OCI-LY7 (cell line): ENCODE results near the gene MEIS2. TPM values are rescaled to one million over a fixed set of nuclear protein-coding genes. Genes with fewer than 3 reads are reported as not detected.

Experiments
- BruUV-seq: library from RNA; stranded (reverse); fragments of 400-500 nt; replicated peaks from 2 replicates; lab custom pipeline; 2021; lab: Mats Ljungman, UMichigan
- CTCF ChIA-PET: fragments of 300-600 bp; sonication (Branson Sonifier 250); formaldehyde crosslinking; loops from one replicate; lab custom pipeline; 2022; ENCODE audit warnings: antibody characterized with exemption; ENCODE audit not compliant: unreplicated experiment; lab: Charles Lee
- POLR2A ChIA-PET: fragments of 300-600 bp; sonication (Branson Sonifier 250); formaldehyde crosslinking; loops from one replicate; lab custom pipeline; 2022; ENCODE audit warnings: antibody characterized with exemption; lab: Charles Lee
- DNase-seq: peaks from one replicate; pipeline ENCODE4 v3.0.0-alpha.2; 2015; ENCODE audit warnings: low spot score
- H2AFZ ChIP-seq: fragments of 200-600 bp; sonication (generic), shearing (Covaris generic); 2 replicates; pipeline ENCODE4 v1.6.1; 2014; ENCODE audit warnings: mild to moderate bottlenecking, antibody characterized with exemption, low read length, moderate library complexity
- H3K27ac ChIP-seq: fragments of 200-600 bp; sonication (generic); 2 replicates; pipeline ENCODE4 v1.5.1; 2014; ENCODE audit warnings: mixed run types, low read depth, mild to moderate bottlenecking, moderate library complexity, low read length, inconsistent platforms; ENCODE audit not compliant: poor library complexity, severe bottlenecking
- H3K36me3 ChIP-seq: fragments of 200-600 bp; sonication (generic); 2 replicates; pipeline ENCODE4 v1.6.1; 2014; ENCODE audit warnings: mild to moderate bottlenecking, antibody characterized with exemption, low read length, moderate library complexity, mixed read lengths; ENCODE audit not compliant: insufficient read depth
- H3K4me1 ChIP-seq: fragments of 200-600 bp; sonication (generic); 2 replicates; pipeline ENCODE4 v1.5.1; 2014; ENCODE audit warnings: mild to moderate bottlenecking, low read length; ENCODE audit not compliant: insufficient read depth, poor library complexity, severe bottlenecking
- H3K4me2 ChIP-seq: fragments of 200-600 bp; sonication (generic); 2 replicates; pipeline ENCODE4 v1.6.1; 2014; ENCODE audit warnings: mild to moderate bottlenecking, low read length
- H3K4me3 ChIP-seq: fragments of 200-600 bp; sonication (generic); 2 replicates; pipeline ENCODE4 v1.5.1; 2014; ENCODE audit warnings: mild to moderate bottlenecking, low read depth, low read length; ENCODE audit not compliant: poor library complexity, severe bottlenecking
- H3K79me2 ChIP-seq: fragments of 200-600 bp; sonication (generic); 2 replicates; pipeline ENCODE4 v1.6.1; 2016; ENCODE audit warnings: low read depth, mild to moderate bottlenecking, low read length, moderate library complexity, mixed read lengths; ENCODE audit not compliant: insufficient read depth
- H3K9me2 ChIP-seq: fragments of 200-600 bp; sonication (generic); 2 replicates; pipeline ENCODE4 v1.6.1; 2016; ENCODE audit warnings: mild to moderate bottlenecking, low read length, mixed read lengths; ENCODE audit not compliant: insufficient read depth
- H3K9me3 ChIP-seq: fragments of 200-600 bp; sonication (generic); 2 replicates; pipeline ENCODE4 v1.6.1; 2014; ENCODE audit warnings: mild to moderate bottlenecking, mixed run types, low read length, mixed read lengths
- H4K20me1 ChIP-seq: fragments of 200-600 bp; sonication (generic); 2 replicates; pipeline ENCODE4 v1.6.1; 2014; ENCODE audit warnings: mild to moderate bottlenecking, antibody characterized with exemption, low read length, moderate library complexity, mixed read lengths; ENCODE audit not compliant: insufficient read depth
- EZH2phosphoT487 ChIP-seq: fragments of 200-600 bp; sonication (generic); IDR thresholded peaks from 2 replicates; pipeline ENCODE4 v1.6.1; 2018; ENCODE audit warnings: low read depth, borderline replicate concordance, mild to moderate bottlenecking, mixed run types, antibody characterized with exemption, low read length, moderate library complexity, mixed read lengths
- intact Hi-C: fragments of 100-400 bp; cut with micrococcal nuclease; formaldehyde crosslinking; loops from one replicate; pipeline ENCODE4 v1.10.0; 2022; ENCODE audit not compliant: unreplicated experiment
- total RNA-seq, 2 experiments: library from RNA; depleted of rRNA in 1 of 2; stranded (reverse); fragments of >200 nt in 1 of 2; shearing (Covaris generic) in 1 of 2; gene quantifications; 2 replicates each; pipeline ENCODE4 v1.2.3, GENCODE V29; 2014 to 2022
- TF ChIP-seq, protein P1 (sequence below): fragments of 200-600 bp; sonication (generic); conservative IDR thresholded peaks from 2 replicates; pipeline ENCODE4 v1.5.1; 2014; ENCODE audit warnings: mild to moderate bottlenecking, antibody characterized with exemption, low read length, moderate library complexity, mixed read lengths

The MEIS2 gene
- total RNA-seq, 2 experiments from 2014 or later = 31.0 to 35.8 TPM

DNA sequence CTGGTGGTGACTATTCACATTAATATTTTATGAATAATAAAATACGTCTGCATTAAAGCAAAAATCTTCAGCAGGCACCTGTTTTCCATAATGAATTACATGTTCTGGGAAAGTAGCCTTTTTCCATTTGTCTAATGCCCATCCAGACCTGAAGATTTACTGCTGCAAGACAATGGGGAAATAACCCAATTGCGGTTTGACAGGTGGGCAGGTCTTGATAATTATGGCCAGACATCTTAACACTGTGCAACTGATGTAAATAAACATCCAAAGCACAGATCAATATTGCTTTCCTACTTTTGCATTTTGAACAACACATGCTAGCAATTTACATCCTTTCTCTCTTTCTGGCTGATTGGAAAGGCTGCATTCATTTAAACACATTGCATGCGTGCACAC is 173.9 kb downstream of the MEIS2 start:
- Histone ChIP-seq H3K36me3 (peaks cover 11% of the 10 kb centered on the region), H4K20me1 (no peaks in the 10 kb centered on the region), H3K79me2 (no peaks in the 10 kb centered on the region), H2AFZ (no peak overlapping the region), H3K9me3 (no peaks in the 10 kb centered on the region), H3K4me1 (no peaks in the 10 kb centered on the region), H3K4me3 (no peak overlapping the region), H3K27ac (no peak overlapping the region), H3K4me2 (no peak overlapping the region), H3K9me2 (no peaks in the 10 kb centered on the region)
- CTCF ChIA-PET = no interaction called here
- BruUV-seq = no TSS peak
- TF ChIP-seq, protein P1, sequence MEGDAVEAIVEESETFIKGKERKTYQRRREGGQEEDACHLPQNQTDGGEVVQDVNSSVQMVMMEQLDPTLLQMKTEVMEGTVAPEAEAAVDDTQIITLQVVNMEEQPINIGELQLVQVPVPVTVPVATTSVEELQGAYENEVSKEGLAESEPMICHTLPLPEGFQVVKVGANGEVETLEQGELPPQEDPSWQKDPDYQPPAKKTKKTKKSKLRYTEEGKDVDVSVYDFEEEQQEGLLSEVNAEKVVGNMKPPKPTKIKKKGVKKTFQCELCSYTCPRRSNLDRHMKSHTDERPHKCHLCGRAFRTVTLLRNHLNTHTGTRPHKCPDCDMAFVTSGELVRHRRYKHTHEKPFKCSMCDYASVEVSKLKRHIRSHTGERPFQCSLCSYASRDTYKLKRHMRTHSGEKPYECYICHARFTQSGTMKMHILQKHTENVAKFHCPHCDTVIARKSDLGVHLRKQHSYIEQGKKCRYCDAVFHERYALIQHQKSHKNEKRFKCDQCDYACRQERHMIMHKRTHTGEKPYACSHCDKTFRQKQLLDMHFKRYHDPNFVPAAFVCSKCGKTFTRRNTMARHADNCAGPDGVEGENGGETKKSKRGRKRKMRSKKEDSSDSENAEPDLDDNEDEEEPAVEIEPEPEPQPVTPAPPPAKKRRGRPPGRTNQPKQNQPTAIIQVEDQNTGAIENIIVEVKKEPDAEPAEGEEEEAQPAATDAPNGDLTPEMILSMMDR = no peak
- no peak for TF ChIP-seq EZH2phosphoT487
- POLR2A ChIA-PET = interaction anchor here (0.6 to 1.3 kb wide), 2 partner anchors 108 to 551 kb away, joined by 3 read pairs; no protein-coding TSS in a partner anchor
- intact Hi-C loops = no loop called here
- no peak for DNase-seq

DNA sequence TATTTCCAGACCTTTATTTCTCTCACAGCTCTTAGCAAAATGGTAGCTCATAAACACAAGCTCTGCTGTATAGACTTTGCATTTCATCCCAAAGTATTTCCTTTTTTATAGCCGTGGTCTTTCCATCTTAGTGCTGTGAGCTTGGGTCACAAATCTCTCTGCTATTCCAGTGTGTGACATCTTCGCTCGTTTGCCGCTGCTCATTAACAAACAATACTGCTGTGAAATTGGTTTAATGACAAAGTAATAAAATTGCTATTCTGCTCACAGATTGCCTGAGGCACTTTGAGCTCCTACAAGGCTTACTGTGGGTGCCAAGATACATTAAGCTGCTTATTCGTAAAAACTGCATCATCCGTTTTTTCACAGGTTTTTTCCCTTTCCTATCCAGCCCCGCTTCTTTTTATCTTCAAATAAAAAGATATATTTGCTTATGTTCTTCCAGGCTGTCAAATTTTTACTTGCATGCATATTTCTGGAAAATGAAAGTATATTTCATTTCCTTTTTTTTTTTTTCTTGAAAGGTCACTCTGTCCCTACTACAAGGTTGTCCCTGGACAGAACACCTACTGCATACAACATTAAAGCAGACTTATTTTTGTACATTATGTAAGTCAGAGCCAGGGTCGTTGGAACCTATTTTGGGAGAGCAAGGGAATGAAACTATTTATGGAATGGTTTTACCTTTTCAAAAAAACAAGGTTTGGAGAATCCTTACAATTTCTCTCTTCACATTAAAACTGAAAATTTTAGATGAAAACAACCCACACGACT is 174.5 kb downstream of the MEIS2 start:
- H4K20me1 ChIP-seq = no peaks in the 10 kb centered on the region
- TF ChIP-seq, protein P1 = no peak
- no peak for TF ChIP-seq EZH2phosphoT487
- BruUV-seq = no TSS peak
- no peaks in the 10 kb centered on the region for H3K9me3 ChIP-seq
- ChIA-PET POLR2A (interaction anchor here (0.6 to 1.3 kb wide), 3 partner anchors 109 to 1673 kb away, joined by 3 read pairs; no protein-coding TSS in a partner anchor), CTCF (no interaction called here)
- H2AFZ ChIP-seq = no peak overlapping the region
- no peaks in the 10 kb centered on the region for H3K9me2 ChIP-seq
- no peak overlapping the region for H3K4me3 ChIP-seq
- H3K36me3 ChIP-seq = peaks cover 11% of the 10 kb centered on the region
- no peak overlapping the region for H3K4me2 ChIP-seq
- no peaks in the 10 kb centered on the region for H3K4me1 ChIP-seq
- H3K27ac ChIP-seq = no peak overlapping the region
- no peak for DNase-seq
- H3K79me2 ChIP-seq = no peaks in the 10 kb centered on the region
- intact Hi-C loops = no loop called here

DNA sequence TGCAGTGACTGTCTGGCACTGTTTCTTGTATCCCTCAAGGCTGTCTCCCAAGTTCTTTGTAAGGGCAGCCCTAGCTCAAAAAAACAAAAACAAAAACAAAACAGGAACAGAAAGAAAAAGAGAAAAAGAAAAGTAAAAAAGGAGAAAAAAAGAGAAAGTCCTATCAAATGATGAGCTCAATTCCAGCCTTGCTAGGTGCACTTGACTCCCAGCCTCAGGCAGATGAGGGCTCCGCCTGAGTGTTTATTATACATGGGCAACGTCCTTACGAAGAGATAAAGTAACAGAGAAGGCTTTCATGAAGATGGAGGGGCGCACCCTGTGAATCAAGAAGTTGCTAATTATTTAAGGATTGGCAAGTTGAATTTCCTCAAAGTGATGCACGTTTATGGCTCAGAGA is 175.3 kb downstream of the MEIS2 start:
- Histone ChIP-seq H3K4me1 (no peaks in the 10 kb centered on the region), H3K36me3 (peaks cover 11% of the 10 kb centered on the region), H3K27ac (no peak overlapping the region), H3K9me2 (no peaks in the 10 kb centered on the region), H3K79me2 (no peaks in the 10 kb centered on the region), H3K4me3 (no peak overlapping the region), H3K4me2 (no peak overlapping the region), H3K9me3 (no peaks in the 10 kb centered on the region), H2AFZ (no peak overlapping the region), H4K20me1 (no peaks in the 10 kb centered on the region)
- TF ChIP-seq, protein P1 = no peak
- TF ChIP-seq EZH2phosphoT487 = no peak
- DNase-seq = no peak
- ChIA-PET POLR2A (interaction anchor here (0.6 to 1.3 kb wide), 2 partner anchors 14 to 110 kb away, joined by 3 read pairs; no protein-coding TSS in a partner anchor), CTCF (no interaction called here)
- no TSS peak for BruUV-seq
- intact Hi-C loops = no loop called here
